GM12874 (cell line): ENCODE results near the gene RGS13.

Experiments
- CTCF ChIP-seq: IDR thresholded peaks from 2 replicates; pipeline ENCODE4 v1.5.1; 2011; ENCODE audit warnings: low read depth, mild to moderate bottlenecking, control low read depth, low read length, moderate library complexity; ENCODE audit not compliant: insufficient read depth

Gene RGS13

GRCh38 chr1:192635939-192636338 lies at the start of gene RGS13:
TSS of gene RGS13 (plus strand) at chr1:192636147. CDS start at chr1:192644335, 8,188 bp downstream.
- no peak for TF ChIP-seq CTCF

- no peak for TF ChIP-seq CTCF
These were observed 48.3 kb upstream of the RGS13 start for GRCh38 chr1:192587386-192588266.

- TF ChIP-seq CTCF: no peak
These were observed 47.4 kb upstream of the RGS13 start for GRCh38 chr1:192588546-192588945.

- no peak for TF ChIP-seq CTCF
These were observed 46.1 kb upstream of the RGS13 start for GRCh38 chr1:192589813-192590212.

GRCh38 chr1:192592517-192592916 lies 43.4 kb upstream of the RGS13 start:
- TF ChIP-seq CTCF: no peak

- TF ChIP-seq CTCF: no peak
These were observed 42.8 kb upstream of the RGS13 start for GRCh38 chr1:192592981-192593708.

- no peak for TF ChIP-seq CTCF
These were observed 40.6 kb upstream of the RGS13 start for GRCh38 chr1:192595299-192595698.
